HL-60 (cell line): Measurements from ENCODE around the gene DOK6.

Source experiments
- DNase-seq, 2 experiments: peaks; one replicate each; pipeline ENCODE4 v3.0.0-alpha.2; 2010 to 2020; ENCODE audit warnings: low read depth in 1 of 2, low spot score in 1 of 2
- H3K27ac ChIP-seq: fragments of 250-450 bp; sonication (Bioruptor Pico); replicated peaks from 2 replicates; pipeline ENCODE4 v1.5.1; 2020; ENCODE audit warnings: mild to moderate bottlenecking, moderate library complexity
- H3K27me3 ChIP-seq: fragments of 250-450 bp; sonication (Bioruptor Pico); 2 replicates; pipeline ENCODE4 v1.5.1; 2021; ENCODE audit warnings: mild to moderate bottlenecking, moderate library complexity; ENCODE audit not compliant: insufficient read depth, poor library complexity, severe bottlenecking
- H3K4me3 ChIP-seq: replicated peaks from 2 replicates; pipeline ENCODE4 v1.5.1; 2011; ENCODE audit warnings: mild to moderate bottlenecking, control low read depth, low read length; ENCODE audit not compliant: insufficient read depth
- CTCF ChIP-seq: IDR thresholded peaks from one replicate; pipeline ENCODE4 v1.5.1; 2011; ENCODE audit warnings: low read length, control low read depth, inconsistent platforms; ENCODE audit not compliant: insufficient read depth
- GABPA ChIP-seq: IDR thresholded peaks from 2 replicates; pipeline ENCODE4 v1.6.1; 2012; ENCODE audit warnings: low read depth
- POLR2AphosphoS5 ChIP-seq: IDR thresholded peaks from 2 replicates; pipeline ENCODE4 v1.6.1; 2012; ENCODE audit warnings: low read depth
- SPI1 ChIP-seq: IDR thresholded peaks from 2 replicates; pipeline ENCODE4 v1.6.1; 2012; ENCODE audit warnings: low read depth, mild to moderate bottlenecking, borderline replicate concordance
- TF ChIP-seq, protein P1 (sequence below): IDR thresholded peaks from 2 replicates; pipeline ENCODE4 v1.6.1; 2012; ENCODE audit warnings: low read depth; ENCODE audit not compliant: insufficient replicate concordance

DOK6 gene

GRCh38 chr18:69469444-69469919 is 68.8 kb downstream of the DOK6 start:
- Histone ChIP-seq H3K4me3 (no peak overlapping the region), H3K27me3 (no peaks in the 10 kb centered on the region), H3K27ac (no peak overlapping the region)
- peak; percentile 11 to 44 for DNase-seq
- TF ChIP-seq GABPA = 0 out of 2 replicates have a peak, but pooled peaks have one; percentile 48
- TF ChIP-seq, protein P1, sequence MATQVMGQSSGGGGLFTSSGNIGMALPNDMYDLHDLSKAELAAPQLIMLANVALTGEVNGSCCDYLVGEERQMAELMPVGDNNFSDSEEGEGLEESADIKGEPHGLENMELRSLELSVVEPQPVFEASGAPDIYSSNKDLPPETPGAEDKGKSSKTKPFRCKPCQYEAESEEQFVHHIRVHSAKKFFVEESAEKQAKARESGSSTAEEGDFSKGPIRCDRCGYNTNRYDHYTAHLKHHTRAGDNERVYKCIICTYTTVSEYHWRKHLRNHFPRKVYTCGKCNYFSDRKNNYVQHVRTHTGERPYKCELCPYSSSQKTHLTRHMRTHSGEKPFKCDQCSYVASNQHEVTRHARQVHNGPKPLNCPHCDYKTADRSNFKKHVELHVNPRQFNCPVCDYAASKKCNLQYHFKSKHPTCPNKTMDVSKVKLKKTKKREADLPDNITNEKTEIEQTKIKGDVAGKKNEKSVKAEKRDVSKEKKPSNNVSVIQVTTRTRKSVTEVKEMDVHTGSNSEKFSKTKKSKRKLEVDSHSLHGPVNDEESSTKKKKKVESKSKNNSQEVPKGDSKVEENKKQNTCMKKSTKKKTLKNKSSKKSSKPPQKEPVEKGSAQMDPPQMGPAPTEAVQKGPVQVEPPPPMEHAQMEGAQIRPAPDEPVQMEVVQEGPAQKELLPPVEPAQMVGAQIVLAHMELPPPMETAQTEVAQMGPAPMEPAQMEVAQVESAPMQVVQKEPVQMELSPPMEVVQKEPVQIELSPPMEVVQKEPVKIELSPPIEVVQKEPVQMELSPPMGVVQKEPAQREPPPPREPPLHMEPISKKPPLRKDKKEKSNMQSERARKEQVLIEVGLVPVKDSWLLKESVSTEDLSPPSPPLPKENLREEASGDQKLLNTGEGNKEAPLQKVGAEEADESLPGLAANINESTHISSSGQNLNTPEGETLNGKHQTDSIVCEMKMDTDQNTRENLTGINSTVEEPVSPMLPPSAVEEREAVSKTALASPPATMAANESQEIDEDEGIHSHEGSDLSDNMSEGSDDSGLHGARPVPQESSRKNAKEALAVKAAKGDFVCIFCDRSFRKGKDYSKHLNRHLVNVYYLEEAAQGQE = no peak

GRCh38 chr18:69480460-69480859 is 79.8 kb downstream of the DOK6 start:
- TF ChIP-seq, protein P1 = no peak
- TF ChIP-seq CTCF (no peak), SPI1 (peak; percentile 88)
- DNase-seq = peak; percentile 3 to 63

DNA sequence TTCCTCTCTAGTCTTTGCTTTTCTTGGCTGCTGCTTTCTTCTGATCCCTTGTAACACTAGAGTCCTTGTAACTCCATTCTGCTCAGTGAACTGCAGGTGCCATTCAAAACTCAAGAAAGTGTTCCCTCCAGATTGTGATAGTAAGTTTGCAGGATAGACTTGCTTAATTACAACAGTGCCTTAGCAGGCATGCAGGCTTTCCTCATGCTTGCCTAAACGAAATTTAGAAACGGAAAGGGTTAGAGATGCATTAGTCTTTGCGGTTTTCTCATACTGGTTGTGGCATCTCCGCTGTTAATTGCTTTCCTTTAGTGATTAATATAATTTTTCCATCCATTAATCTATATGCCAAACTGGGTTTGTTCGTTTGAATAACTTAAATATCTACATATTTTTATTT is 82.9 kb downstream of the DOK6 start:
- no peak overlapping the region for H3K27ac ChIP-seq
- H3K4me3 ChIP-seq = no peak overlapping the region
- DNase-seq = no peak
- no peaks in the 10 kb centered on the region for H3K27me3 ChIP-seq
- TF ChIP-seq, protein P1 = no peak
- TF ChIP-seq SPI1 (no peak), POLR2AphosphoS5 (no peak), CTCF (no peak), GABPA (no peak)

More at GRCh38 chr18:69480460-69480859, 79.8 kb downstream of the DOK6 start:
- no peaks in the 10 kb centered on the region for H3K27me3 ChIP-seq
- H3K4me3 ChIP-seq = no peak overlapping the region
- H3K27ac ChIP-seq = no peak overlapping the region
